HepG2 (cell line): Measurements from ENCODE around the gene SLC7A10. TPM values are rescaled to one million over a fixed set of nuclear protein-coding genes. Genes with fewer than 3 reads are reported as not detected.
A peak's percentile ranks its signal among the peaks of the same experiment; 100 is the strongest.

Experiments used
- AHR ChIP-seq: IDR thresholded peaks from 2 replicates; pipeline ENCODE4 v1.6.1; 2018; ENCODE audit warnings: missing genetic modification reagents, missing compliant biosample characterization
- ATF4 ChIP-seq, 2 experiments: fragments of 450-650 bp in 1 of 2; sonication (generic) in 1 of 2; formaldehyde crosslinking; IDR thresholded peaks; 2 replicates each; pipeline versions ENCODE4 v1.5.0 to v1.8.0; 2020 to 2022; ENCODE audit warnings: mild to moderate bottlenecking in 1 of 2, missing genetic modification reagents in 1 of 2
- CHCHD3 ChIP-seq: sonication (generic); formaldehyde crosslinking; IDR thresholded peaks from 2 replicates; pipeline ENCODE4 v1.8.0; 2022; ENCODE audit warnings: mild to moderate bottlenecking, missing genetic modification reagents, moderate library complexity
- CREBL2 ChIP-seq: sonication (generic); formaldehyde crosslinking; IDR thresholded peaks from 2 replicates; pipeline ENCODE4 v1.8.1; 2023; ENCODE audit warnings: missing genetic modification reagents, mild to moderate bottlenecking, borderline replicate concordance
- DR1 ChIP-seq: sonication (generic); formaldehyde crosslinking; IDR thresholded peaks from 2 replicates; pipeline ENCODE4 v1.8.0; 2021; ENCODE audit warnings: mild to moderate bottlenecking, missing genetic modification reagents, inconsistent platforms
- HNF1A ChIP-seq, 2 experiments: sonication (generic) in 1 of 2; formaldehyde crosslinking in 1 of 2; IDR thresholded peaks; 2 replicates each; pipeline versions ENCODE4 v1.4.0 to v1.6.1; 2016 to 2020; ENCODE audit warnings: borderline replicate concordance in 1 of 2, low read depth in 1 of 2, mild to moderate bottlenecking in 1 of 2, missing genetic modification reagents in 1 of 2
- HNF4A ChIP-seq: sonication (generic); formaldehyde crosslinking; IDR thresholded peaks from 2 replicates; pipeline ENCODE4 v1.4.0; 2020; ENCODE audit warnings: missing genetic modification reagents
- HNRNPH1 ChIP-seq: fragments of 200-400 bp; formaldehyde crosslinking; optimal IDR thresholded peaks from 2 replicates; pipeline ENCODE3; 2017; ENCODE audit warnings: mild to moderate bottlenecking, low read depth, low read length
- HOXA7 ChIP-seq: sonication (generic); formaldehyde crosslinking; IDR thresholded peaks from 2 replicates; pipeline ENCODE4 v1.8.1; 2022; ENCODE audit warnings: mild to moderate bottlenecking, missing genetic modification reagents, moderate library complexity
- KLF13 ChIP-seq: sonication (generic); formaldehyde crosslinking; IDR thresholded peaks from 2 replicates; pipeline ENCODE4 v1.4.0; 2020; ENCODE audit warnings: mild to moderate bottlenecking, missing genetic modification reagents
- MIER2 ChIP-seq: IDR thresholded peaks from 2 replicates; pipeline ENCODE4 v1.6.1; 2016; ENCODE audit warnings: missing biosample characterization, missing genetic modification reagents
- MZF1 ChIP-seq: sonication (generic); formaldehyde crosslinking; IDR thresholded peaks from 2 replicates; pipeline ENCODE4 v1.8.1; 2023; ENCODE audit warnings: mild to moderate bottlenecking, missing genetic modification reagents, borderline replicate concordance
- PRPF4 ChIP-seq: fragments of 200-400 bp; formaldehyde crosslinking; IDR thresholded peaks from 2 replicates; pipeline ENCODE4 v1.6.1; 2016; ENCODE audit warnings: low read length, low read depth; ENCODE audit not compliant: poor library complexity, severe bottlenecking
- ZMYM4 ChIP-seq: sonication (generic); formaldehyde crosslinking; IDR thresholded peaks from 2 replicates; pipeline ENCODE4 v1.8.1; 2023; ENCODE audit warnings: mild to moderate bottlenecking, missing genetic modification reagents
- ZNF160 ChIP-seq: sonication (generic); formaldehyde crosslinking; IDR thresholded peaks from 2 replicates; pipeline ENCODE4 v1.8.0; 2022; ENCODE audit warnings: mild to moderate bottlenecking, inconsistent platforms, missing genetic modification reagents
- ZNF17 ChIP-seq: sonication (generic); formaldehyde crosslinking; IDR thresholded peaks from 2 replicates; pipeline ENCODE4 v1.5.0; 2020; ENCODE audit warnings: mild to moderate bottlenecking, missing genetic modification reagents
- ZNF644 ChIP-seq: IDR thresholded peaks from 2 replicates; pipeline ENCODE4 v1.6.1; 2016; ENCODE audit warnings: low read depth
- ZNF75D ChIP-seq: sonication (generic); formaldehyde crosslinking; IDR thresholded peaks from 2 replicates; pipeline ENCODE4 v1.8.1; 2023; ENCODE audit warnings: missing genetic modification reagents, mild to moderate bottlenecking, borderline replicate concordance
- polyA plus RNA-seq, 8 experiments: library from polyadenylated mRNA; depleted of rRNA in 3 of 8; stranded (reverse) in 7 of 8; unstranded in 1 of 8; fragments of >200 nt; fragmentation: Illumina TruSeq in 4 of 8; extraction: Trizol in 4 of 8; gene quantifications; 2 replicates each; pipeline versions ENCODE4 v1.2.1 to v1.2.3, GENCODE V29; 2011 to 2016; ENCODE audit warnings: low read depth in 4 of 8, missing spikeins in 1 of 8, mixed read lengths in 1 of 8; ENCODE audit not compliant: insufficient read depth in 1 of 8
- total RNA-seq, 5 experiments: library from RNA; depleted of rRNA; stranded (reverse); fragments of >200 nt; fragmentation: Illumina TruSeq; extraction: Trizol; gene quantifications; 2 replicates each; pipeline ENCODE4 v1.2.3, GENCODE V29; 2016; ENCODE audit warnings: low read depth in 1 of 5
- TF ChIP-seq, protein P1 (sequence below): sonication (generic); formaldehyde crosslinking; IDR thresholded peaks from 2 replicates; pipeline ENCODE4 v1.4.0; 2020; ENCODE audit warnings: missing genetic modification reagents
- TF ChIP-seq, protein P2 (sequence below): sonication (generic); formaldehyde crosslinking; IDR thresholded peaks from 2 replicates; pipeline ENCODE4 v1.8.1; 2023; ENCODE audit warnings: mild to moderate bottlenecking, missing genetic modification reagents
- TF ChIP-seq, protein P3 (sequence below): IDR thresholded peaks from 2 replicates; pipeline ENCODE4 v1.6.1; 2018; ENCODE audit warnings: missing genetic modification reagents, mild to moderate bottlenecking, missing compliant biosample characterization

The SLC7A10 gene
- total and polyA plus RNA-seq, 2 of the 13 experiments (the other 11 are each of a cell fraction or from before 2014, with no cell fraction given): 1.1 to 2.2 TPM

DNA sequence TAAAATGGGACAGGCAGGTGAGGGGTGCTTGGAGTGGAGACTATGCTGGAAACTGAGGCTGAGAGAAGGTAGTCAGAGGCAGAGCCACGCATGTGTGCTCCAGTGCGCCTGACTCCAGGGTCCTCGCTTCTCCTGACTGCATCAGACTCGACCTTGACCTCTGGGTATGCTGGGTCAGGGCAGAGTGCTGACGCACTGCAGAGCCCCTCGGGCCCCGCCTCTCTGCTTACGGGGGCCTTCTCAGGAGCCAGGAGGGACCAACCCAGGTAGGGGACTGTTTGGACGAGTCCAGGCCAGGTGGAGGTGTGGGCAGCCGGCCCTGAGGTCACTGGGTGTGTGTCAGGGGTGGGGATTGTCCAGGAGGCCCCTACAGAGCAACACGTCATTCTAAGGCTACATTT is 22.9 kb upstream of the SLC7A10 start (continued):
- TF ChIP-seq, protein P1, sequence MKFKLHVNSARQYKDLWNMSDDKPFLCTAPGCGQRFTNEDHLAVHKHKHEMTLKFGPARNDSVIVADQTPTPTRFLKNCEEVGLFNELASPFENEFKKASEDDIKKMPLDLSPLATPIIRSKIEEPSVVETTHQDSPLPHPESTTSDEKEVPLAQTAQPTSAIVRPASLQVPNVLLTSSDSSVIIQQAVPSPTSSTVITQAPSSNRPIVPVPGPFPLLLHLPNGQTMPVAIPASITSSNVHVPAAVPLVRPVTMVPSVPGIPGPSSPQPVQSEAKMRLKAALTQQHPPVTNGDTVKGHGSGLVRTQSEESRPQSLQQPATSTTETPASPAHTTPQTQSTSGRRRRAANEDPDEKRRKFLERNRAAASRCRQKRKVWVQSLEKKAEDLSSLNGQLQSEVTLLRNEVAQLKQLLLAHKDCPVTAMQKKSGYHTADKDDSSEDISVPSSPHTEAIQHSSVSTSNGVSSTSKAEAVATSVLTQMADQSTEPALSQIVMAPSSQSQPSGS (CRISPR knock-in tag): peak; percentile 51; the same call in 1 of the 2 replicates
- TF ChIP-seq MIER2 (CRISPR knock-in tag) (no peak), ATF4 (CRISPR knock-in tag; IDR thresholded peaks at IDR 0.05) (peak in 1 of 2 experiments; percentile 75; a peak in 2 of 4 replicates), ZMYM4 (CRISPR knock-in tag) (no peak; the same call in 1 of the 2 replicates), CREBL2 (CRISPR knock-in tag) (no peak), ZNF644 (CRISPR knock-in tag) (no peak), ZNF75D (CRISPR knock-in tag) (no peak), PRPF4 (no peak), ZNF160 (CRISPR knock-in tag) (no peak), MZF1 (CRISPR knock-in tag) (no peak), CHCHD3 (no peak), HNF1A (IDR thresholded peaks at IDR 0.05; ENCODE audit: low read depth) (no peak), HNF1A (CRISPR knock-in tag; IDR thresholded peaks at IDR 0.05; ENCODE audit: borderline replicate concordance) (0 out of 2 replicates have a peak, but pooled peaks have one; percentile 22), DR1 (no peak), HNRNPH1 (no peak), AHR (no peak), HNF4A (CRISPR knock-in tag) (peak; percentile 73), KLF13 (CRISPR knock-in tag) (no peak), ZNF17 (CRISPR knock-in tag) (no peak), HOXA7 (CRISPR knock-in tag) (no peak)
- TF ChIP-seq, protein P2, sequence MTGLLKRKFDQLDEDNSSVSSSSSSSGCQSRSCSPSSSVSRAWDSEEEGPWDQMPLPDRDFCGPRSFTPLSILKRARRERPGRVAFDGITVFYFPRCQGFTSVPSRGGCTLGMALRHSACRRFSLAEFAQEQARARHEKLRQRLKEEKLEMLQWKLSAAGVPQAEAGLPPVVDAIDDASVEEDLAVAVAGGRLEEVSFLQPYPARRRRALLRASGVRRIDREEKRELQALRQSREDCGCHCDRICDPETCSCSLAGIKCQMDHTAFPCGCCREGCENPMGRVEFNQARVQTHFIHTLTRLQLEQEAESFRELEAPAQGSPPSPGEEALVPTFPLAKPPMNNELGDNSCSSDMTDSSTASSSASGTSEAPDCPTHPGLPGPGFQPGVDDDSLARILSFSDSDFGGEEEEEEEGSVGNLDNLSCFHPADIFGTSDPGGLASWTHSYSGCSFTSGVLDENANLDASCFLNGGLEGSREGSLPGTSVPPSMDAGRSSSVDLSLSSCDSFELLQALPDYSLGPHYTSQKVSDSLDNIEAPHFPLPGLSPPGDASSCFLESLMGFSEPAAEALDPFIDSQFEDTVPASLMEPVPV (CRISPR knock-in tag): no peak
- TF ChIP-seq, protein P3, sequence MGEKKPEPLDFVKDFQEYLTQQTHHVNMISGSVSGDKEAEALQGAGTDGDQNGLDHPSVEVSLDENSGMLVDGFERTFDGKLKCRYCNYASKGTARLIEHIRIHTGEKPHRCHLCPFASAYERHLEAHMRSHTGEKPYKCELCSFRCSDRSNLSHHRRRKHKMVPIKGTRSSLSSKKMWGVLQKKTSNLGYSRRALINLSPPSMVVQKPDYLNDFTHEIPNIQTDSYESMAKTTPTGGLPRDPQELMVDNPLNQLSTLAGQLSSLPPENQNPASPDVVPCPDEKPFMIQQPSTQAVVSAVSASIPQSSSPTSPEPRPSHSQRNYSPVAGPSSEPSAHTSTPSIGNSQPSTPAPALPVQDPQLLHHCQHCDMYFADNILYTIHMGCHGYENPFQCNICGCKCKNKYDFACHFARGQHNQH: 0 out of 2 replicates have a peak, but pooled peaks have one; percentile 7
